ENCODE data around the gene MTCH1.
A peak's percentile ranks its signal among the peaks of the same experiment; 100 is the strongest.

Gene MTCH1

DNA sequence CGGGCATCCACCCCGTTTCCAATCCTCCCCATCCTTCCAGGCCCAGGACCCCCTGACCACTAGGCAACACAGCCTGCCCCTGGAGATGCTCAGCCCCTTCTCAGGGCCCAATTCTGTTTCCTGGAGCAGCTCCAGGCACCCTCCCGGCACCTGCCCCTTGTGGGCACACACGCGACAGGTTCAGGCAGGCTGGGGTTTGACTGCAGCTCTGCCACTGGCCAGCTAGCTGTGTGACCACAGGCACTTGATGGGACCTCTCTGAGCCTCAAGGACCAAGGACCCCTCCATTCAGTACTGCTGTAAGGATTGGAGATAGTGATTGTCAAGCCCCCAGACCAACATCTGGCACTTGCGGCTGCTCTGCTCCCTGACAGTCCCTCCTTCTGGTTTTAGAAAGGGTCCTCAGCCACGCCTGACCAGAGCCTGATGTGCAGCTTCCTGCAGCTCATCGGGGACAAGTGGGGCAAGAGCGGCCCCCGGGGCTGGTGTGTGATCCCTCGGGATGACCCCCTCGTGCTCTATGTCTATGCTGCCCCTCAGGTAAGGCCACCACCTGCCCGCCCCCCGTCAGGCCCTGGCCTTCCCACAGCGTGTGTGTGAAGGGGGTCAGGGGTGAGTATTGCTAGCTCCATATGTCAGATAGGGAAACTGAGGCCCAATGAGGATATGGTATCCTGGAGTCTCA, 41.2 kb upstream of the MTCH1 start:
- no peak overlapping the region for H3K4me3 ChIP-seq
- peaks cover under 1 to 80% (median 25%) of the 10 kb centered on the region in 10 experiments; a peak in 18 of 20 replicates for H3K4me1 ChIP-seq
- no peaks in the 10 kb centered on the region for H3K27me3 ChIP-seq
- H3K9me3 ChIP-seq (replicated peaks in 1 of 11) = peaks cover 4 to 10% (median 8%) of the 10 kb centered on the region in 11 experiments; a peak in 18 of 22 replicates
- H4K20me1 ChIP-seq = no peaks in the 10 kb centered on the region
- H3K9ac ChIP-seq = no peak overlapping the region; a peak in 1 of 22 replicates
- H3K27ac ChIP-seq = peak overlapping the region in 3 of 11 experiments; percentile 5 to 78 (median 11); a peak in 3 of 22 replicates
- no peak for TF ChIP-seq Cebpa-rat (IDR thresholded peaks at IDR 0.05)
- H3K36me3 ChIP-seq = peaks cover 0 to 79% (median 0%) of the 10 kb centered on the region in 11 experiments; a peak in 5 of 22 replicates
- no peak overlapping the region for H3K4me2 ChIP-seq

DNA sequence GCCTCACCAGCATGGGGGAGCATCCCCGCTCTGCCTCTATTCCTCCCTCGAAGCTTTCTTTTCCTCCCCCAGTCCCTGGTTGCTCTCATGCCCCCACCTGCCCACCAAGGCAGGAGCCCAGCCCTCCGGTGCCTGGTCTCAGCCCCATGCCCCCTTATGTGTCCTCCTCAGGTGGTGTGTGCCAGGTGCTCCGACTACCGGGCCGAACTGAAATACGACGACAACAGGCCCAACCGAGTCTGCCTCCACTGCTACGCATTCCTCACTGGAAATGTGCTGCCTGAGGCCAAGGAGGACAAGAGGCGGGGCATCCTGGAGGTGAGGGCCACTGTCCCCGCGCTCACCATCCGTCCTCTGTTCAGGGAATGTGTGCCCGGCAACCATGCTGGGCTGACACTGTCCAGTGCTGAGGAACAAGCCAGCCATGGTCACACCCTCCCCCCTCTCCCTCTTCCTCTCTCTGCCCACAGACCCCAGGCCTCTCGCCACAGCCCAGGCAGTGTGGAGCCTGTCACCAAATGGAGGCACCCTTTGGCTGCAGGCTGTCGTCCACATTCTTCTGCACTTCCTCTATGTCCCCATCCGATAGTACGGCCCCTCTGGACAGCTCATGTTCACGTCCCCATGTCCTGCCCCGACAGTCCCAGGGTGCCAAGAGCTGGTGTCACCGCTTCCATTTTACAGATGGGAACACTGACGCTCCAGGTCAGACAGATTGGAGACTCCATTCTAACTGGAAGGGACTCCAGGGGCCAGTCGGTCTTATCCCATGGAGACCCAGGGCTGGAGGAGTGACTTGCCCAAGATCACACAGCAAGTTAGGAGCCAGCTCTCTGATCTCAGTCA, 39.8 kb upstream of the MTCH1 start:
- peak overlapping the region in 3 of 11 experiments; percentile 2 to 65 (median 63); a peak in 5 of 22 replicates for H3K9ac ChIP-seq
- H3K36me3 ChIP-seq = peaks cover 0 to 80% (median 0%) of the 10 kb centered on the region in 11 experiments; a peak in 5 of 22 replicates
- H3K9me3 ChIP-seq (replicated peaks in 1 of 11) = peaks cover 4 to 8% (median 5%) of the 10 kb centered on the region in 11 experiments; a peak in 18 of 22 replicates
- H3K4me3 ChIP-seq = no peak overlapping the region
- no peaks in the 10 kb centered on the region for H4K20me1 ChIP-seq
- TF ChIP-seq Cebpa-rat (IDR thresholded peaks at IDR 0.05) = no peak
- peak overlapping the region in 3 of 11 experiments; percentile 30 to 49 (median 46); a peak in 3 of 22 replicates for H3K27ac ChIP-seq
- H3K4me1 ChIP-seq = peaks cover 7 to 88% (median 33%) of the 10 kb centered on the region in 10 experiments; a peak in 19 of 20 replicates
- no peaks in the 10 kb centered on the region for H3K27me3 ChIP-seq
- H3K4me2 ChIP-seq = peak overlapping the region in 5 of 11 experiments; percentile 13 to 69 (median 43); a peak in 6 of 22 replicates

DNA sequence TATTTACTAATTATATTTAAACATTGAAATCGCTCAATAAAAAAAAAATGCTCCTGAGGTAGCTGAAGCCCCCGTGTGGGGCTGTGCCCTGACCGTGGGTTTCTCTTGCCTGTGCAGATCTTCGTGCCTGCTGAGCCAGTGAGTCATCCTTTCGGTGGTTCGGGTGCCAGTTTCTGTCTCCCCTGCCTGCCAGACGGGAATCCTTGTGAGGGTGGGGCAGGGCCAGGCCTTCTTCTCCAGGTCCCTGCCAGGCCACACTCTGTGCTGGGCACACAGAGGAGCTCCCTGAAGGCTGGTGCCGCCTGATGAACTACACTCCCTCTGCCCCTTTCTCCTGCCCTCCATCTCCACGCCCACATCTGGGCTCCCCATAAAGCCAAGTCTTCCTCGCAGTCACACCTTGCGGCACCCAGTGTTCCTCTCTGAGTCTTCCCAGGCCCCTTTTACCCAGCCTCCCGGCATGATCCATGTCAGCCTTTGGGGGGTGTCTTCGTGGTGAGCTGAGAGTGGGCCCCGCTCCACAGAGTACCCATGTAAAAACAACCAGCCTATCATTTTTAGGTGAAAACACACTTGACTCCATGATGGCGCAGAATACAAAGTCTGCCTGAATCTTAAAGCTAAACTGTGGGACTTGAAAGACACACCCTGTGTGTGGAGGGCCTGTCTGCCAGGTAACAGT, 38.8 kb upstream of the MTCH1 start:
- Histone ChIP-seq H3K36me3 (peaks cover 0 to 82% (median 0%) of the 10 kb centered on the region in 11 experiments; a peak in 5 of 22 replicates), H3K27me3 (no peaks in the 10 kb centered on the region), H3K4me2 (peak overlapping the region in 5 of 11 experiments; percentile 43 to 69 (median 53); a peak in 8 of 22 replicates), H3K9ac (peak overlapping the region in 5 of 11 experiments; percentile 38 to 65 (median 58); a peak in 8 of 22 replicates), H4K20me1 (no peaks in the 10 kb centered on the region), H3K4me3 (no peak overlapping the region), H3K27ac (peak overlapping the region in 4 of 11 experiments; percentile 25 to 49 (median 38); a peak in 9 of 22 replicates), H3K9me3 (replicated peaks in 1 of 11) (no peaks in the 10 kb centered on the region), H3K4me1 (peaks cover 7 to 82% (median 30%) of the 10 kb centered on the region in 10 experiments; a peak in 19 of 20 replicates)
- no peak for TF ChIP-seq Cebpa-rat (IDR thresholded peaks at IDR 0.05)

DNA sequence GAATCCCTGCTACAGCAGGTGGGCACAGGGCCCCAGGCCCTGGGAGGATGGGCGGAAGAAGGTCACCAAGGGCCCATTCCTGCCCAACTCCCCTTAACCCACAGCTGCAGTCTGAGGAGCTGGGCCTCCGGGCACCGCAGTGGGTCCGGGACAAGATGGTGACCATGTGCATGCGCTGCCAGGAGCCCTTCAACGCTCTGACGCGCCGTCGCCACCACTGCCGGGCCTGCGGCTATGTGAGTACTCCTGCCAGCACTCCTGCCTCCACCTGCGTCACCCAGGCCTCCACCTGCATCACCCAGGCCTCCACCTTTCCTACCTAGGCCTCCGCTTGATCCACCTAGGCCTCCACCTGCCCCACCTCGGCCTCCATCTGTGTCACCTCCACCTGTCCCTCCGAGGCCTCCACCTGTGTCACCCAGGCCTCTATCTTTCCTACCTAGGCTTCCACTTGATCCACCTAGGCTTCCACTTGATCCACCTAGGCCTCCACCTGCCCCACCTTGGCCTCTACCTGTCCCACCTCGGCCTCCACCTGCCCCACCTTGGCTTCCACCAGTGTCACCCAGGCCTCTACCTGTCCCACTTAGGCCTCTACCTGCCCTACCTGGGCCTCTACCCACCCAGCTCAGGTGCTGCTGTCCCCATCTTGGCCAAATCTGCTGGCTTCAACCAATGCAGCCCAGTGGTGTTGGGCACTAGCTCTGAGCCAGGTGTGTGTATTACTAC, 36.3 kb upstream of the MTCH1 start:
- peaks cover 29 to 82% (median 45%) of the 10 kb centered on the region in 10 experiments for H3K4me1 ChIP-seq

DNA sequence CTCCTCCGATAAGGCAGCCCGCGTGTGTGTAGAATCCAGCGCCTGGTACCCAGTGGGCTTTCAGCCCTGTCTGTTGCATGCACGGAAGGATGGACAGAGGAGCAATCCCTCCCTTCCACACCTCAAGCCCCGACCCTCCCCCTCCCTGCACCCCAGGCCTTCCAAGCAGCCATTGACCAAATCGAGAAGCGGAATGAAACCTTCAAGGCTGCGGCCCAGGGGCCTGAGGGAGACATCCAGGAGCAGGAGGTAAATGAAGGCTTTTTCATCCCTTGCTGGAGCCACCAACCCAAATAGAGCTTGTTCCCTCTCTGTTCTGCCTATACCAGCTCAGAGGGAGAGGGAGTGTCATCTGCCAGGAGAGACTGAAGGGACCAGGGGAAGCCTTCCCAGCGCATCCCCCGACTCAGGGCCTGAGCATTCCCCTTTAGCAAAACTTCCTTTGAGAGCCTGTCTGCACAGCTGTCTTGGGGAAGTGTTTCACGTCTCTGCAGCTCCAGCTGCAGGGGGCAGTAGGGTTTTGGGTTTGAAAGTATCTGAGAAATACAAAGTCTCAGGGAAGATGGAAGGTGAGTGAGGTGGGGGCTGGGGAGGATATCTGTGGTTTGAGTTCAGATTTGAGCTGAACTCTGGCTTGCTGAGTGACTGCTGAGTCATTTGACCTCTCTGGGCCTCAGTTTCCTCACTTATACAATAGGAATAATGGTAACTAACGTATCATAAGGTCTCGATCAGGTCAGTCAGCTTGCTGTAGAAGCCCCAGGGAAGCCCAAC, 35.5 kb upstream of the MTCH1 start:
- Histone ChIP-seq H3K27ac (peak overlapping the region in 5 of 11 experiments; percentile 34 to 43 (median 36); a peak in 6 of 22 replicates), H4K20me1 (no peaks in the 10 kb centered on the region), H3K4me1 (peaks cover 30 to 78% (median 46%) of the 10 kb centered on the region in 10 experiments), H3K27me3 (no peaks in the 10 kb centered on the region), H3K4me2 (peak overlapping the region in 9 of 11 experiments; percentile 27 to 66 (median 42); a peak in 17 of 22 replicates), H3K36me3 (peaks cover 0 to 86% (median 0%) of the 10 kb centered on the region in 11 experiments; a peak in 5 of 22 replicates), H3K4me3 (no peak overlapping the region), H3K9ac (peak overlapping the region in 2 of 11 experiments; percentile 7 to 22; a peak in 4 of 22 replicates), H3K9me3 (replicated peaks in 1 of 11) (no peaks in the 10 kb centered on the region)
- no peak for TF ChIP-seq Cebpa-rat (IDR thresholded peaks at IDR 0.05)

More for the DNA sequence above, 36.3 kb upstream of the MTCH1 start:
- no peak for TF ChIP-seq Cebpa-rat (IDR thresholded peaks at IDR 0.05)
- Histone ChIP-seq H3K4me3 (no peak overlapping the region), H3K36me3 (peaks cover 0 to 86% (median 0%) of the 10 kb centered on the region in 11 experiments; a peak in 5 of 22 replicates), H3K9ac (peak overlapping the region in 3 of 11 experiments; percentile 7 to 23 (median 22); a peak in 4 of 22 replicates), H3K27me3 (no peaks in the 10 kb centered on the region), H4K20me1 (no peaks in the 10 kb centered on the region), H3K27ac (peak overlapping the region in 5 of 11 experiments; percentile 34 to 43 (median 36); a peak in 7 of 22 replicates), H3K4me2 (peak overlapping the region in 9 of 11 experiments; percentile 27 to 66 (median 42); a peak in 17 of 22 replicates), H3K9me3 (replicated peaks in 1 of 11) (no peaks in the 10 kb centered on the region)

DNA sequence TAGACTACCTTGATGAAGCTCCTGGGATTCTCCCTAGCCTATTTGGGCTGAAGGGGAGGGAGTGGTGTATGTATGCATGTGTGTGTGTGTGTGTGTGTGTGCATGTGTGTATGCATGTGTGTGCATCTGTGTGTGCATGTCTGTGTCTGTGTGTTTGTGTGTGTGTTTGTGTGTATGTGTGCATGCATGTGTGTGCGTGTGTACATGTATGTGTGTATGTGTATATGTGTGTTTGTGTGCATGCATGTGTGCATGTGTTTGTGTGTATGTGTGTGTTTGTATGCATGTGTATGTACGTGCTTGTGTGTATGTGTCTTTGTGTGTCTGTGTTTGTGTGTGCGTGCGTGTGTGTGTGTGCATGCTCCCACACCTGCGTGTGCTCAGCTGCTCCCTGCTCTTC, 34.8 kb upstream of the MTCH1 start:
- H4K20me1 ChIP-seq = no peaks in the 10 kb centered on the region; a peak in 1 of 22 replicates
- no peak overlapping the region for H3K9ac ChIP-seq
- H3K27ac ChIP-seq = no peak overlapping the region
- no peak for TF ChIP-seq Cebpa-rat (IDR thresholded peaks at IDR 0.05)
- H3K9me3 ChIP-seq (replicated peaks in 1 of 11) = no peaks in the 10 kb centered on the region
- H3K4me3 ChIP-seq = no peak overlapping the region
- peaks cover 30 to 70% (median 45%) of the 10 kb centered on the region in 10 experiments for H3K4me1 ChIP-seq
- no peaks in the 10 kb centered on the region for H3K27me3 ChIP-seq
- H3K36me3 ChIP-seq = peaks cover 0 to 86% (median 0%) of the 10 kb centered on the region in 11 experiments; a peak in 4 of 22 replicates
- no peak overlapping the region for H3K4me2 ChIP-seq

DNA sequence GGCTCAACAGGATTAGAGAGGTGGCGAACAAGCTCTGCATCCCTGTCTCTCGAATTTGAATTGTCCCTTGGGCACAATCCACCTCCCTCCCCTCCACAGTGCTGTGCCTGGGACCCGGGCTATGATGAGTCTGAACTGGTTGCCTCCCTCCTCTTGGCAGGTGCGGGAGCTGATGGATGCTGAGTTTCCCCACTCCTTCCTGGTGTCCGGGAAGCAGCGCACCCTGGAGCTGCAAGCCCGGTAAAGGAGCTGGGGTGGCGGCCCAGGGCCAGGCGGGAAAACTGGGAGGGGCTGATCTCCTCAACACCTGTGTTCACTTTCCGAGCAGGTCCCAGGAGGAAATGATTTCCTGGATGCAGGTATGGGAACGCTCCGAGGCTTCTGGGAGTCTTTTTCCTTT, 34.4 kb upstream of the MTCH1 start:
- no peak for TF ChIP-seq Cebpa-rat (IDR thresholded peaks at IDR 0.05)
- H3K27ac ChIP-seq = 0 out of 22 replicates have a peak overlapping the region, but pooled peaks of 1 of the 11 experiments have one; percentile 1

More for the DNA sequence above, 34.4 kb upstream of the MTCH1 start:
- H3K4me3 ChIP-seq = no peak overlapping the region
- peaks cover 0 to 86% (median 0%) of the 10 kb centered on the region in 11 experiments; a peak in 4 of 22 replicates for H3K36me3 ChIP-seq
- H4K20me1 ChIP-seq = no peaks in the 10 kb centered on the region; a peak in 1 of 22 replicates
- no peak overlapping the region for H3K9ac ChIP-seq
- peaks cover 30 to 66% (median 43%) of the 10 kb centered on the region in 10 experiments for H3K4me1 ChIP-seq
- H3K9me3 ChIP-seq (replicated peaks in 1 of 11) = no peaks in the 10 kb centered on the region
- no peak overlapping the region for H3K4me2 ChIP-seq
- H3K27me3 ChIP-seq = no peaks in the 10 kb centered on the region

Measured in BLaER1 treated with 17β-estradiol and CSF1 and Interleukin-3, amounts not matched to agents 10 nM and 100 nM (cell line).